Hematopoietic multipotent progenitor cell treated with erythropoietin and hydrocortisone succinate and interleukin-3 and kit ligand, for 4 days (in vitro differentiated cells): ENCODE results near the gene SV2C.
A peak's percentile ranks its signal among the peaks of the same experiment; 100 is the strongest.
"Not testable (repeated sequence)": the region's sequence is repeated elsewhere in the genome, so short reads cannot be mapped to it uniquely, and the experiment has no call there.

Source experiments
- DNase-seq: peaks from one replicate; pipeline ENCODE4 v3.0.0-alpha.2; 2015

Gene SV2C

GRCh38 chr5:76204713-76205112, 121.5 kb downstream of the SV2C start:
- DNase-seq: no peak

- DNase-seq: no peak
Observed at GRCh38 chr5:76207120-76207519, 123.9 kb downstream of the SV2C start.

- DNase-seq: peak; percentile 25
Observed at GRCh38 chr5:76209297-76209696, 126.1 kb downstream of the SV2C start.

- DNase-seq: no peak
Observed at GRCh38 chr5:76210946-76211345, 127.8 kb downstream of the SV2C start.

GRCh38 chr5:76213858-76214257, 130.7 kb downstream of the SV2C start:
- no peak for DNase-seq

GRCh38 chr5:76216748-76217147, 133.6 kb downstream of the SV2C start:
- no peak for DNase-seq

- no peak for DNase-seq
Observed at GRCh38 chr5:76219636-76220035, 136.5 kb downstream of the SV2C start.

- DNase-seq: no peak
Observed at GRCh38 chr5:76221311-76221710, 138.1 kb downstream of the SV2C start.

- DNase-seq: no peak
Observed at GRCh38 chr5:76222318-76222717, 139.1 kb downstream of the SV2C start.

- peak; percentile 60 for DNase-seq
Observed at GRCh38 chr5:76223696-76224095, 140.5 kb downstream of the SV2C start.

- DNase-seq: no peak
Observed at GRCh38 chr5:76224898-76225297, 141.7 kb downstream of the SV2C start.

- peak; percentile 76 for DNase-seq
Observed at GRCh38 chr5:76225336-76225735, 142.2 kb downstream of the SV2C start.

- DNase-seq: no peak
Observed at GRCh38 chr5:76229900-76230299, 146.7 kb downstream of the SV2C start.

- no peak for DNase-seq
Observed at GRCh38 chr5:76230711-76231285, 147.6 kb downstream of the SV2C start.

- no peak for DNase-seq
Observed at GRCh38 chr5:76234665-76235064, 151.5 kb downstream of the SV2C start.

- no peak for DNase-seq
Observed at GRCh38 chr5:76236684-76237083, 153.5 kb downstream of the SV2C start.

GRCh38 chr5:76240336-76240735, 157.2 kb downstream of the SV2C start:
- DNase-seq: no peak

- DNase-seq: not testable (repeated sequence)
Observed at GRCh38 chr5:76242155-76242554, 159.0 kb downstream of the SV2C start.

GRCh38 chr5:76245590-76245989, 162.4 kb downstream of the SV2C start:
- no peak for DNase-seq

- no peak for DNase-seq
Observed at GRCh38 chr5:76249621-76250020, 166.4 kb downstream of the SV2C start.

GRCh38 chr5:76250463-76250862, 167.3 kb downstream of the SV2C start:
- no peak for DNase-seq

GRCh38 chr5:76251656-76252055, 168.5 kb downstream of the SV2C start:
- DNase-seq: no peak

GRCh38 chr5:76252437-76252836, 169.3 kb downstream of the SV2C start:
- no peak for DNase-seq

GRCh38 chr5:76256116-76256889, 173.1 kb downstream of the SV2C start:
- DNase-seq: peak; percentile 94
